ENCODE data around the gene LY9.

GRCh38 chr1:160761886-160762285 lies 34.1 kb upstream of the LY9 start:
- TF ChIP-seq CTCF (IDR thresholded peaks at IDR 0.05): no peak
- TF ChIP-seq POLR2A (IDR thresholded peaks at IDR 0.05): no peak
- no peak for TF ChIP-seq EP300 (IDR thresholded peaks at IDR 0.05)
- TF ChIP-seq POLR2AphosphoS5 (IDR thresholded peaks at IDR 0.05): no peak

Data from suprapubic skin (tissue), 4 donors.